Measurements from ENCODE around the gene PAF1.
"Not testable (repeated sequence)": the region's sequence is repeated elsewhere in the genome, so short reads cannot be mapped to it uniquely, and the experiment has no call there.

Gene PAF1

DNA sequence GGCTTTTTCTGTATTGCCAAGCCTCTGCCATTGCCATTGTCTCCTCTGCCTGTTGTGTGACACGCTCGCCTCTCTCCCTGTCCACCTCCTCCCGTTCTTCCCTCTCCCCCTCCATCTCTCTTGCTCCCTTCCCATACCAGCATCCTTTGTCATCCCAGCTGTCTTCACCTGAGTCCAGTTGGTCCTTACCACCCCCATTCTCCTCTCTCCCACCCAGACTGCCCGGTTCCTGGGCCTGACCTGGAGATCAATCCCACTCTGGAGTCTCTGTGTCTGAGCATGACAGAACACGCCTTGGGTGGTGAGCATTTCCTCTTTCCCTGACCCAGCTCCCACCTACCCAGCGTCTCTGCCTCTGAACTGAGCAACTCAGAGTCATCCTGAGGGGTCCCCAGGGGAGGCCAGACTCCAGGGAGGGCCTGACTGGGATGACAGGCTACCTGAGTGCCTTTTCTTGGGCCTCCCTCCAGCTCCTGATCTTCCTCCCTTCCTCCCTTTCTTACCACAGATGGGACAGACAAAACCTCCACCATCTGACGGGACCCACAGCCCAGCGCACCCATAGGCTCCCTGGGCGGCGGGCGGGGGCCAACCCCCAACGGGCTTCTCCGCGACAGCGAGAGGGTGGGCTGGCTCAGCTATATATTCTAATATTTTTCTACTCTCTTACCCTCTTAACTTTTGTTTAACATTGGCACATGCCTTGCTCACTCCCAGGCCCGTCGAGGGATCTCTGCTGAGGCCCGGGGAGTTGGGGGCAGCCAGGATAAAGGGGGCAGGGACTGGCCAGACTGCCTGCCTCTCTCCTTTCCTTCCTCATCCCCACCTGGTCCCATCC, 7.7 kb downstream of the PAF1 start:
- DNase-seq (ENCODE audit: low read depth, low spot score) = no peak

DNA sequence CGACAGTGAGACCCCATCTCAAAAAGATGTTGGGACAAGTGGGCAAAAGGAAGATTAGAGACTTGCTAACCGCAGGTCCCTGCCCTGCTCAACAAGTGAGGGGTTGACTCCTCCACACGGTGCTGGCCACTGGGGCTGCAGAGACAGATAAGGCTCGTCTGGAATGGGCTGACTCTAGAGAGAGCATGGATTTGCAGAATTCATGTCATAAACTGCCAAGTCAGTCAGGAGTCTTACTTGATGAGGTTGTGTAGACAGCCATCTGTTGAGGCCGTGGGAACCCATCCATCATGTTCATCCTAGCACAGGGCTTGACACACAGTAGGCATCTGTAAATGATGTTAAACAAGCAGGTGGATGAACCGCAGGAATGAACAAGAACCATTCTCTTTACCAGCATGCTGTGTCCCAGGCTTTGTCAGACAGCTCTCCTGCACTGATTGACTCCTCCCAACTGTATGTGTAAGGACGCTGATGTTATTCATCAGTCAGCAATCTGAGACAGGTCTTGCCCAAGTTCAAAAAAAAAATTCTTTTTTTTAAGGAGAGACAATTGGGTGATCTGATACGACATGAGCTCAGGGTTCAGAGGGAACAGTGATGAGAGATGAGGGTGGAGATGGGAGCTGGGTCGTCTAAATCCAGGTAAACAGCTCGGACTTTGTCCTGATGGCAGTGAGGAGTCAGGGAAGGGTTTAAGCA, 8.8 kb downstream of the PAF1 start:
- DNase-seq (ENCODE audit: low read depth, low spot score) = no peak

GRCh38 chr19:39380521-39381502, 10.1 kb downstream of the PAF1 start:
- no peak for DNase-seq (ENCODE audit: low read depth, low spot score)

- DNase-seq (ENCODE audit: low read depth, low spot score) = no peak
These were observed 11.0 kb downstream of the PAF1 start for GRCh38 chr19:39379865-39380396.

- not testable (repeated sequence) for DNase-seq (ENCODE audit: low read depth, low spot score)
These were observed 11.5 kb downstream of the PAF1 start for GRCh38 chr19:39379366-39379765.

- DNase-seq (ENCODE audit: low read depth, low spot score) = no peak
These were observed 13.2 kb downstream of the PAF1 start for GRCh38 chr19:39377373-39378362.

DNA sequence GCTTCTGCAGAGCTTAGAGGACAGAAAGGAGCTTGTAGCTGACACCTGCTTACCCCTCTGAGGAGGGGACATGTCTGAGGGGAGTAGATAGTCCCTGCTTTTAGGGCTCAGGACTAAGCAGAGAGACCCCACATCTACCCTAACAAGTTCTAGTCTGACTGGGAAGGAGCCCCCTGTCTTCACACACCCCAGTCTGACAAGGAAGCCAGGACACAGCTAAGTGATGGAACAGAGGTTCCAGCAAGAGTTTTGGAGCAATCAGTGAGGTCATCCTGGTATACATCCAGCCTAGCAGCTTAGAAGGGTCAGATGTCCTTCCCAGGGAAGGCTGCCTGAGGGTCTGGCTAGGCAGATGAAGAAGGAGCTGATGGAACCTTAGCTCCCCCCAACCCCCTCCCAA, 15.0 kb downstream of the PAF1 start:
- no peak for DNase-seq (ENCODE audit: low read depth, low spot score)

DNA sequence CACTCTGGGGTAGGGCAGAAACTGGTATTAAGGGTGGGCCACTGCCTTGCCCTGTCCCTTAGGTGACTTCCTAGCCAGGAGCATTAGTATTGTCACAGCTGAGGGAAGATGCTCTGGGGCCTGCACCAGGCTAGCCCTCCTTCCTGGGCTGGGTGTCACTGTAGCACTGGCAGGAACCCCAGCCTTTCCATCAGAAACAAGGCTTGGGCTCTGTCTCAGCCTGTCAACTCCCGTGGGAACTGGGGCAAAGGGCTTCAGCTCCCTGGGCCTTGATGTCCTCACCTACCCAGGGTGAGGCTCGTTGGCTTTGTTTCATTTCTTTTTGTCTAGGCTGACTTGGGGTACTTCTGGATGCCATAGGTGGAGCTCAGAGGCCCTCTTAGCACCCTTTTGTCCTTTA, 18.0 kb downstream of the PAF1 start:
- DNase-seq (ENCODE audit: low read depth, low spot score) = no peak

DNA sequence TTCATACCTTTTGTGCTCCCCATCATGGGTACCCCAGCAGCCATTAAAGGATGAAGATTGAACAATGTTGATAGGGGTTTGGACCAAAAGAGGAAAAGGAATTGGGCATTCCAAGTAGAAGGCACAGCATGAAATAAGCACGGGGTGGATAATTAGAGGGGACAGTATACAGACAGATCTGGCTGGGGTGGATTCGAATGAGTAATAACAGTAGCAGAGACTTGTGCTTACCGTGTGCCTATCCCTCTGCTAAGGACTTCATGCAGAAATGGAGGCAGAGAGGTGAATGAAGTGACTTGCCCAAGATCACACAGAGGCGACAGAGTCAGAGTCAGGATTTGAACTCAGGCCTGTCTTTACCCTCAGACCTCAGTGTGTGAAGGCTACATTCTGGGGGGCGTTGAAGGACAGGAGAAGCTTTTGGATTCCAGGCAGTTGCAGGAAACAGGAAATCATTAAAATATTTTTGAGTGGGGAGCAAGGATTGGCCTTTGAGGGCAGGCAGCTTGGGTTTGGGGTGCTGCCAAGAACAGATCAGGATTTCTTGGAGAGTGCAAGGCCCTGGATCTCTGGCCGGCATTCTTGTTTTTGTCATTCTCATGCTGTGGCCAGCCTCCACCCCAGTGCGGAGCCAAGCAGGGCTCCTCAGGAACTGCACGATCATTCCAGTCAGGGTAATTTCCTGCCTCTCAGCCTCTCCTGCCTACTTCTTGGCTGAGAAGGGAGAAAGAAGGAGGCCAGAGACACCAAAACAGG, 18.7 kb downstream of the PAF1 start:
- no peak for DNase-seq (ENCODE audit: low read depth, low spot score)

- DNase-seq (ENCODE audit: low read depth, low spot score) = peak; percentile 37
These were observed 20.2 kb downstream of the PAF1 start for GRCh38 chr19:39370735-39371134.

DNA sequence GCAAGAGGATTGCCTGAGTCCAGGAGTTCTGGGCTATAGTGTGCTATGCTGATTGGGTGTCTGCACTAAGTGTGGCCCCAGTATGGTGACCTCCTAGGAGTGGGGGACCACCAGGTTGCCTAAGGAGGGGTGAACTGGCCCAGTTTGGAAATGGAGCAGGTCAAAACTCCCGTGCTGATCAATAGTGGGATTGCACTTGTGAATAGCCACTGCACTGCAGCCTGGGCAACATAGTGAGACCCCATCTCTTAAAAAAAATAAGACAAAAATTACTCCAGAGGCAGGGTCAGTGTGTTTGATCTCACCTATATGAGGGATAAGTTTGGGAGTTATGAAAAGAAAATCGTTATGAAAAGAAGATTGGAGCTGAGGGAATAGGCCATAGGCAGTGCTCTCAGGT, 21.7 kb downstream of the PAF1 start:
- DNase-seq (ENCODE audit: low read depth, low spot score) = no peak

- DNase-seq (ENCODE audit: low read depth, low spot score) = no peak
These were observed 25.4 kb downstream of the PAF1 start for GRCh38 chr19:39365531-39365930.

DNA sequence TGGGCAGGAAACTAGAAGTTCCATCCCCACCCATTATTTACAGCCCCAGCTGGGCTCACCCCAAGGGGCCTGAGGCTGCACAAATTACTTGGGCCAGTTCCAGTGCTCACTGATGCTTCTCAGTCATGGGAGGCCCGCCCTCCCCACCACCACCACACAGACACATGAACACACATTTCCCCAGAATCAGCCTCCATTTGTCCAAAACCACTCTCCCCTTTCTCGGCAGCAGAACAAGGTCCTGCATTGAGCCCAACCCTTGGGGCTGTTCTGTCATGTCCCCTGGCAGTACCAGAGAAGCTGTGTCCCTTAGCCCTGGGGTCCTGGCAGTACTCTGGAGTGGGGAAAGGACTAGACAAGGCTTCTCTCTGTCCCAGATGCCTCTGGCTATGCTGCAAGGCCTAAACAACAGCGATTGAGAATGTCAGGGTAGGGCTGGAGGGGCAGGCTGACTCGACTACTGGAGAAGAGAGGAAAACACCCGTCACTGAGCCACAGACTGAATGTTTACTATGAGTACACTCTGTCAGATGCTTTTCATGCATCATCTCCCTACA, 26.9 kb downstream of the PAF1 start:
- DNase-seq (ENCODE audit: low read depth, low spot score) = no peak

DNA sequence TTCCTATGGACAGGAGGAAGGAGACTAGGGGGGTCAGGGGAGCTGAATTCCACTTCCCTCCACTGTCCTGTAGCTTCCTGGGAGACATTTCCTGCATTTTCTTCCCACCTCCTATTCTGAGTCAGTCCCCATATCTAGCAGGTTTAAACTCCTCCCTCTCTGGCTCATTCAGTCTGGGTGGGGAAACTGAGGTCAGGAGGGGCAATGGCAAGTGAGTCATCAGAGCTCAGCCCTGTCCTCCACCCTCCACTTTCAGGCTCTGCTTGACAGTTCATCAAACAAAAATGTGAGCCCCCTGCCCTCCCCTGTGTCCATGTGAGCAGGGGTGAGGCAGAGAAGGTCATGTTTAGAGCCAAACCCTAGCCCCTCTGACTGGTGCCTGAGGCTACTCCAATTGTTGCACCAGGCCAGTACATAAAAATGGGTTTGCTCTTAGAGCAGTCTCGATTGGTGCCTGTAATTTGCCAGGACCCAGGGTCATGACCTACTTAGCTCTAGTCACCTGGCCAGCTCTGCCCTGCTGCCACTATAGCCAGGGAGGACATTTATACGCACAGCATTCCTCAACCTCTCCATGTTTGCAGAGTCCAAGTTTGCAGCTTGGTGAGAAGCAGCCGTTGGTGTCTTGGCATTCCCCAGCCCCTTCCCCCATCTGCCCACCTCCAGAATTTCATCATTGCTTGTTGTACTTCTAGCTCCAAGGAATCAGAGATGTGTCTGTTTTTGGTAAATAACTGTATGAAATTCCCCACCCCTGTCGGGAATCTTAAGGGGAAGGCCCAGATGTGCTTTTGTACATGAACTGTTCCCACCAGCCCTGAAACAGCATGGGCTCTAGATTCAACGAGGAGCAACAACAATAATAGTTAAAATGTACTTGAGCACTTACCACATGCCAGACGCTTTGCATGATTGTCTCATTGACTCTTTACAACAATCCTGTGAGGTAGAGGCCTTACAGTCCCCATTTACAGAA, 27.9 kb downstream of the PAF1 start:
- peak; percentile 27 for DNase-seq (ENCODE audit: low read depth, low spot score)

GRCh38 chr19:39360599-39360998, 30.3 kb downstream of the PAF1 start:
- no peak for DNase-seq (ENCODE audit: low read depth, low spot score)

DNA sequence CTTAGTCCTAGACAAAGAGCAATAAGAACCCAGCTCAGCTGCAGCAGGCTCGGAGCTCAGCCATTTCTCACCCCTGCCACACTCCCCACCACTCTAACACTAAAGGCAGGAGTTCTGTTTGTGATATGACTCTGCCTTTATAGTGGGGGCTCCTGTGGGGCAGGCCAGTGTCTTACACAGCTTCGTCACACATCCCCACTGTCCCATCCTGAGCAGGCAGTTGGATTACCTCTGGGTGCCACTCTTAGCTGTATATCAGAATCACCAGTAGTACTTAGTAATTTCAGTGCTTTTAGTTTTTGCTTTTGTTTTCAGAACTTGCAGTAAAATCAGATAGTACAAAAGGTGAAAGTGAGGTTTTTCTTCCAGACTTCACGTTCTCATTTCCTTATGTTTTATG, 31.9 kb downstream of the PAF1 start:
- DNase-seq (ENCODE audit: low read depth, low spot score) = no peak

- DNase-seq (ENCODE audit: low read depth, low spot score) = no peak
These were observed 34.3 kb downstream of the PAF1 start for GRCh38 chr19:39356647-39357046.

- DNase-seq (ENCODE audit: low read depth, low spot score) = no peak
These were observed 34.8 kb downstream of the PAF1 start for GRCh38 chr19:39356073-39356472.
